ENCODE measurements around the gene AMHR2.

AMHR2 gene

DNA sequence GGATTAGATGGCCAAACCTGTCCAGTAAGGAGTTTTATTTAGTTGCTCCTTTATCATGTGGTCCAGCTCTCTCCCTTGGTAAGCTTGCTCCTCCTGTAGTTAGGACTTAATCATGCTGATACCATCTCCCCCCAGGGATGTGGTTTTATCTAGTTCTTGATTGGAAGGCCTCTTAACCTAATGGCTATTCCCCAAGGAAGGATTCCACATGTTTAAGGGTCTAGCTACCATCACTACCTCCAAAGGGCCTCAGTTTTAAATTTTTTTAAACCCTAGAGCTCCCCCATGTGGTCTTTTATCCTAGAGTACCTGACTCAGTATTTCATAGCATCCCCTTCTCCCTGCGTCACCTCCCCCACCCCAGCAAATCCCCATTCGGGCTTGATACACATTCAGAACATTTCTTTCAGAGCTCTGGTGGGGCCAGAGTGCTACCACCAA, 53.1 kb downstream of the AMHR2 start:
- no peak overlapping the region for H3K4me3 ChIP-seq (ENCODE audit: low read depth, low read length)
- DNase-seq (ENCODE audit: low read depth): no peak
- TF ChIP-seq, protein P1, sequence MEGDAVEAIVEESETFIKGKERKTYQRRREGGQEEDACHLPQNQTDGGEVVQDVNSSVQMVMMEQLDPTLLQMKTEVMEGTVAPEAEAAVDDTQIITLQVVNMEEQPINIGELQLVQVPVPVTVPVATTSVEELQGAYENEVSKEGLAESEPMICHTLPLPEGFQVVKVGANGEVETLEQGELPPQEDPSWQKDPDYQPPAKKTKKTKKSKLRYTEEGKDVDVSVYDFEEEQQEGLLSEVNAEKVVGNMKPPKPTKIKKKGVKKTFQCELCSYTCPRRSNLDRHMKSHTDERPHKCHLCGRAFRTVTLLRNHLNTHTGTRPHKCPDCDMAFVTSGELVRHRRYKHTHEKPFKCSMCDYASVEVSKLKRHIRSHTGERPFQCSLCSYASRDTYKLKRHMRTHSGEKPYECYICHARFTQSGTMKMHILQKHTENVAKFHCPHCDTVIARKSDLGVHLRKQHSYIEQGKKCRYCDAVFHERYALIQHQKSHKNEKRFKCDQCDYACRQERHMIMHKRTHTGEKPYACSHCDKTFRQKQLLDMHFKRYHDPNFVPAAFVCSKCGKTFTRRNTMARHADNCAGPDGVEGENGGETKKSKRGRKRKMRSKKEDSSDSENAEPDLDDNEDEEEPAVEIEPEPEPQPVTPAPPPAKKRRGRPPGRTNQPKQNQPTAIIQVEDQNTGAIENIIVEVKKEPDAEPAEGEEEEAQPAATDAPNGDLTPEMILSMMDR (IDR thresholded peaks at IDR 0.05; ENCODE audit: insufficient read depth, low read depth, low read length, missing control alignments): peak; percentile 15

DNA sequence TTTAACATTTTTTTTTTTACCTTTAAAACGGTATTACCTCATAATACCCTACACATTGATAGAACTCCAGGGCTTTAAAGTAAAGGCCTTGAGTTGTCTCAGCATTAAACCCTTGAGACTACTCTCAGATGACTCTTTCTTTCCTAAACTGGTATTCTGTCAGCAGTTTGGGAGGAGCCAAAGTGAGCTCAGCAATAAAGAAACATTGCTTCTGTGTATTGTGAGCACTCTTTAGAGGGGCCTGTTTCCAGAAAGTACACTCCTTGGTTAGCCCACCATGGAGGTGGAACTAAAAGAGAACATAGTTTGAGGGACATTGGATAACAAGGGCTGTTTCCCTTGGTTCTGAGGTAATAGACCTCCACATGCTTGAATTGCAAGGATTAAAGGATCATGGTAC, 55.2 kb downstream of the AMHR2 start:
- H3K4me3 ChIP-seq (ENCODE audit: low read depth, low read length): no peak overlapping the region
- TF ChIP-seq, protein P1 (IDR thresholded peaks at IDR 0.05; ENCODE audit: insufficient read depth, low read depth, low read length, missing control alignments): no peak
- no peak for DNase-seq (ENCODE audit: low read depth)

DNA sequence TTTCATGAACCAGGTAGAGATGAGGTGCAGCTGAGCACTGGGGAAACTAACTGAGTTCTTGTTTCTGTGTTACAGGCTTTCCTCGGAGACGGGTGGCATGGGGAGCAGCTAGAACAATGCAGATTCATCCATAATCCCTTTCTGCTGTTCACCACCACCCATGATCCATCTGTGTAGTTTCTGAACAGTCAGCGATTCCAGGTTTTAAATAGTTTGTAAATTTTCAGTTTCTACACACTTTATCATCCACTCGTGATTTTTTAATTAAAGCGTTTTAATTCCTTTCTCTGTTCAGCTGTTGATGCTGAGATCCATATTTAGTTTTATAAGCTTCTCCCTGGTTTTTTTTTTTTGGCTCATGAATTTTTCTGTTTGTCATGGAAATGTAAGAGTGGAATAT, 55.7 kb downstream of the AMHR2 start:
- no peak overlapping the region for H3K4me3 ChIP-seq (ENCODE audit: low read depth, low read length)
- TF ChIP-seq, protein P1 (IDR thresholded peaks at IDR 0.05; ENCODE audit: insufficient read depth, low read depth, low read length, missing control alignments): no peak
- DNase-seq (ENCODE audit: low read depth): no peak

DNA sequence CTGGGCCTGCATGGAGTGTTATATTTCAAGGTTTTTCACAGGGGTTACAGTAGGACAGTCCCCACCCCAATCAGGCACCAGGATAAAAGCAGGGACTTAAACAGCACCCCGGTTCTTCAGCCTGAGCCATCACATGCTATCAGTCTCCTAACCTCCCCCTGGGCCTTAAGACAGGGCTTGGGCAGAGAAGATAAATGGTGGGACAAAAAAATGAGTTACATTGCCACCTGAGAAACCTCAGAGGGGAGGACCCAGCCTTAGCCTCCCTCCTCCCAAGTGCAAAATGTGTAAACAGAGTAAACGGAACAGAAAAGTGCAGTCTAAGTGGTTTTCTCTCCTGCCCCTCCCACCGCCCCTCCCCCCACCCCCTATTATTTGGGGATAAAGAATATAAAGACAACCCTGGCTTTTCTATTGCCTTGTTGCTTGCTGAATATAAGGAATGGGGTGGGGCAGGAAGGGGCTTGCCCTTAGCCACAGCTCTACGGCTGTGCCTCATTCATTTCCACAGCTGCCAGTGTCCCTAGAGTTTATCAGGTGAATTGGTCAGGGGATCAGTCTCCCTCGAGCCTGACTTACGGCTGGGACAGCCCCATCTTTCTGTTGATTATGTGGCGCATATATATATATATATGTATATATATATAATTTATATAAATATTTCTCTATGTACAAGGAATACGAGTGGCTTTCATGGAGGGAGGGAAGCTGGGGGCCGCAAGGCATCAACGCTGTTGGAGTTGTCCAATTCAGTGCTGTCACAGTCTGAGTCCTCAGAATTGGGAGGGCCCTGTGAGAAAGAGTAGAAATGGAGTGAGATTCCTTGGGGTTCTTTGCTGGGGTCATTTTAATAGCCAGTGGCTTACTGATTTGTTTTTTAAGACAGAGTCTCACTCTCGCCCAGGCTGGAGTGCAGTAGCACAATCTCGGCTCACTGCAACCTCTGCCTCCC, 57.1 kb downstream of the AMHR2 start:
- no peak for DNase-seq (ENCODE audit: low read depth)
- no peak overlapping the region for H3K4me3 ChIP-seq (ENCODE audit: low read depth, low read length)
- TF ChIP-seq, protein P1 (IDR thresholded peaks at IDR 0.05; ENCODE audit: insufficient read depth, low read depth, low read length, missing control alignments): no peak

Measured in GM12865 (cell line).